WTC11 (cell line): ENCODE measurements around the gene ZNF787. TPM values are rescaled to one million over a fixed set of nuclear protein-coding genes. Genes with fewer than 3 reads are reported as not detected.
A peak's percentile ranks its signal among the peaks of the same experiment; 100 is the strongest.

ENCODE experiments used
- ATAC-seq: fragments of 200-7000 bp; cut with Tn5 transposase; 2 replicates; pipeline ENCODE4 v1.10.0; 2021; ENCODE audit warnings: mild to moderate bottlenecking, moderate library complexity
- CTCF ChIA-PET: fragments of 300-600 bp; sonication (Branson Sonifier 250); formaldehyde crosslinking; loops from one replicate; lab custom pipeline; 2021; ENCODE audit warnings: antibody characterized with exemption; lab: Charles Lee
- POLR2A ChIA-PET: fragments of 350-600 bp; sonication (Branson Sonifier 250); formaldehyde crosslinking; loops from one replicate; lab custom pipeline; 2021; ENCODE audit warnings: antibody characterized with exemption; lab: Charles Lee
- DNase-seq: peaks from one replicate; pipeline ENCODE4 v3.0.0; 2021; ENCODE audit warnings: low spot score
- H3K27ac Mint-ChIP-seq: 2 replicates; pipeline ENCODE4 v1.8.0; 2021; ENCODE audit warnings: mixed read lengths
- H3K27me3 Mint-ChIP-seq: 2 replicates; pipeline ENCODE4 v1.8.0; 2021; ENCODE audit warnings: low read depth, mild to moderate bottlenecking, moderate library complexity, mixed read lengths
- H3K36me3 Mint-ChIP-seq: 2 replicates; pipeline ENCODE4 v1.8.0; 2021; ENCODE audit warnings: mixed read lengths
- H3K4me1 Mint-ChIP-seq: 2 replicates; pipeline ENCODE4 v1.8.0; 2022; ENCODE audit warnings: mixed read lengths
- H3K4me3 Mint-ChIP-seq: 2 replicates; pipeline ENCODE4 v1.8.0; 2021; ENCODE audit warnings: mild to moderate bottlenecking, moderate library complexity, mixed read lengths
- H3K9me3 Mint-ChIP-seq: 2 replicates; pipeline ENCODE4 v1.8.0; 2021; ENCODE audit warnings: mixed read lengths
- E2F5 ChIP-seq: sonication (generic); formaldehyde crosslinking; IDR thresholded peaks from 2 replicates; pipeline ENCODE4 v1.8.1; 2022; ENCODE audit warnings: mild to moderate bottlenecking, moderate library complexity, missing genetic modification reagents
- GRHL2 ChIP-seq: fragments of 250-450 bp; sonication (Bioruptor Pico); IDR thresholded peaks from 2 replicates; pipeline ENCODE4 v1.8.0; 2022; ENCODE audit warnings: mild to moderate bottlenecking, moderate library complexity; ENCODE audit not compliant: insufficient replicate concordance, severe bottlenecking
- HMGA2 ChIP-seq: fragments of 250-450 bp; sonication (Bioruptor Pico); IDR thresholded peaks from 2 replicates; pipeline ENCODE4 v1.4.0; 2021; ENCODE audit warnings: mild to moderate bottlenecking, moderate library complexity
- KAT7 ChIP-seq: sonication (generic); formaldehyde crosslinking; IDR thresholded peaks from 2 replicates; pipeline ENCODE4 v1.8.1; 2023; ENCODE audit warnings: missing genetic modification reagents, mild to moderate bottlenecking, borderline replicate concordance
- NR1H2 ChIP-seq: sonication (generic); formaldehyde crosslinking; IDR thresholded peaks from 2 replicates; pipeline ENCODE4 v1.9.0; 2021; ENCODE audit warnings: mild to moderate bottlenecking, moderate library complexity, missing genetic modification reagents
- NR2C2 ChIP-seq: sonication (generic); formaldehyde crosslinking; IDR thresholded peaks from 2 replicates; pipeline ENCODE4 v1.8.0; 2022; ENCODE audit warnings: mild to moderate bottlenecking, missing genetic modification reagents
- PRDM15 ChIP-seq: sonication (generic); formaldehyde crosslinking; IDR thresholded peaks from 2 replicates; pipeline ENCODE4 v1.8.0; 2022; ENCODE audit warnings: missing genetic modification reagents
- RORB ChIP-seq: fragments of 250-450 bp; sonication (Bioruptor Pico); IDR thresholded peaks from 2 replicates; pipeline ENCODE4 v1.9.0; 2021; ENCODE audit warnings: mild to moderate bottlenecking
- SOX15 ChIP-seq: fragments of 250-450 bp; sonication (Bioruptor Pico); IDR thresholded peaks from 2 replicates; pipeline ENCODE4 v1.9.0; 2021; ENCODE audit warnings: mild to moderate bottlenecking
- TCF7 ChIP-seq: sonication (generic); formaldehyde crosslinking; IDR thresholded peaks from 2 replicates; pipeline ENCODE4 v1.8.0; 2022; ENCODE audit warnings: mild to moderate bottlenecking, low read depth, missing genetic modification reagents, moderate library complexity
- TEAD4 ChIP-seq: sonication (generic); formaldehyde crosslinking; IDR thresholded peaks from 2 replicates; pipeline ENCODE4 v1.8.0; 2022; ENCODE audit warnings: mild to moderate bottlenecking, missing genetic modification reagents
- USF1 ChIP-seq: sonication (generic); formaldehyde crosslinking; IDR thresholded peaks from 2 replicates; pipeline ENCODE4 v1.8.0; 2022; ENCODE audit warnings: mild to moderate bottlenecking, missing genetic modification reagents
- ZBTB43 ChIP-seq: sonication (generic); formaldehyde crosslinking; IDR thresholded peaks from 2 replicates; pipeline ENCODE4 v1.8.1; 2023; ENCODE audit warnings: mild to moderate bottlenecking, missing genetic modification reagents
- ZNF317 ChIP-seq: sonication (generic); formaldehyde crosslinking; IDR thresholded peaks from 2 replicates; pipeline ENCODE4 v1.8.1; 2023; ENCODE audit warnings: low read depth, mild to moderate bottlenecking, moderate library complexity, missing genetic modification reagents, borderline replicate concordance
- ZNF416 ChIP-seq: fragments of 250-450 bp; sonication (Bioruptor Pico); IDR thresholded peaks from 2 replicates; pipeline ENCODE4 v1.9.0; 2021; ENCODE audit warnings: mild to moderate bottlenecking, inconsistent platforms
- total RNA-seq: library from RNA; stranded (reverse); gene quantifications from 3 replicates; pipeline ENCODE4 v1.2.3, GENCODE V29; 2021
- TF ChIP-seq, protein P1 (sequence below): sonication (generic); formaldehyde crosslinking; conservative IDR thresholded peaks from 2 replicates; pipeline ENCODE4 v1.8.1; 2022; ENCODE audit warnings: mild to moderate bottlenecking, missing genetic modification reagents
- TF ChIP-seq, protein P2 (sequence below): sonication (generic); formaldehyde crosslinking; IDR thresholded peaks from 2 replicates; pipeline ENCODE4 v1.8.1; 2022; ENCODE audit warnings: low read depth, mild to moderate bottlenecking, moderate library complexity, missing genetic modification reagents, borderline replicate concordance
- TF ChIP-seq, protein P3 (sequence below): sonication (generic); formaldehyde crosslinking; IDR thresholded peaks from 2 replicates; pipeline ENCODE4 v1.8.0; 2023; ENCODE audit warnings: mild to moderate bottlenecking, missing genetic modification reagents

The ZNF787 gene
- total RNA-seq, 1 experiment from 2014 or later, result 62.9 TPM

DNA sequence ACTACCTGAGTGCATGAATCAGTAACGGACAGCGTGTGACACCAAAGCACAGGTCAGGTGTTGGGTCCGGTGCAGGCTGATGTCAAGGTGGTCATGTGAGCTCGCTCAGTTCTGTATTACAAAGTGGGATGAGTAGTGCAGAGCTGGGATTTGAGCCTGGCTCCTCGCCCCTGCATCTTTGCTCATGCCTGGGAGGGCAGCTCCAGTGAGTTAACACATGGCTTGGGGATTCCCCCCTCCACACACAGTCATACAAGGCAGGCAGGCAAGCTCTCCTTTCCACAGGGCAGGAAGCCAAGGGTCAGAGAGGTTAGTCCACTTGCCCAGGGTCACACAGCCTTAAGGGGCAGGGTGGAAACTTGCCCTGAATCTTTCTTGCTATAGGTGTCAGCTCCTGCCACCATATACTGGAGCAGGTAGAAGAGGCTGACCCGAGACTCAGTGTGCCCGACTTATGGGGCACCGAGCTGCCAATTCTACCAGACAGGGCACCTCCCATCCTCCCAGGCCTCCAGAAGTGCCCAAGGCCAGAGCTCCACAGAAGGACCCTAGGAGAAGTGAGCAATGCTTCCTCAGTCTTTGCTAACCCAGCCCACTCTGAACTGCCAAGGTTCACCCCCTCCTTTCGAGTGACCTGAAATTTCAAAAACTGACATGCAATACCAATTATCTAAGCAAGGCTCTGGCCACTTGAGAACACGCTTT lies 35.4 kb downstream of the ZNF787 start:
- Mint-ChIP-seq H3K9me3 (no peaks in the 10 kb centered on the region), H3K36me3 (peaks cover 4% of the 10 kb centered on the region), H3K4me3 (no peak overlapping the region), H3K27me3 (peaks cover 8% of the 10 kb centered on the region; the same call in 1 of the 2 replicates), H3K4me1 (peaks cover 31% of the 10 kb centered on the region), H3K27ac (peak overlapping the region; percentile 86)
- ATAC-seq (no peak), DNase-seq (no peak)
- ChIA-PET POLR2A (interaction anchor here (1.1 to 1.4 kb wide), 2 partner anchors 19 to 35 kb away, joined by 4 to 5 read pairs; partner anchors contain the start of gene ZNF787), CTCF (interaction anchor here (0.6 to 1.9 kb wide), 12 partner anchors 9 to 224 kb away, joined by 3 to 9 read pairs (median 6); partner anchors contain the start of gene ZNF444)
- no peak for TF ChIP-seq GRHL2 (CRISPR knock-in tag)
- TF ChIP-seq USF1, result peak; percentile 20; the same call in 1 of the 2 replicates

DNA sequence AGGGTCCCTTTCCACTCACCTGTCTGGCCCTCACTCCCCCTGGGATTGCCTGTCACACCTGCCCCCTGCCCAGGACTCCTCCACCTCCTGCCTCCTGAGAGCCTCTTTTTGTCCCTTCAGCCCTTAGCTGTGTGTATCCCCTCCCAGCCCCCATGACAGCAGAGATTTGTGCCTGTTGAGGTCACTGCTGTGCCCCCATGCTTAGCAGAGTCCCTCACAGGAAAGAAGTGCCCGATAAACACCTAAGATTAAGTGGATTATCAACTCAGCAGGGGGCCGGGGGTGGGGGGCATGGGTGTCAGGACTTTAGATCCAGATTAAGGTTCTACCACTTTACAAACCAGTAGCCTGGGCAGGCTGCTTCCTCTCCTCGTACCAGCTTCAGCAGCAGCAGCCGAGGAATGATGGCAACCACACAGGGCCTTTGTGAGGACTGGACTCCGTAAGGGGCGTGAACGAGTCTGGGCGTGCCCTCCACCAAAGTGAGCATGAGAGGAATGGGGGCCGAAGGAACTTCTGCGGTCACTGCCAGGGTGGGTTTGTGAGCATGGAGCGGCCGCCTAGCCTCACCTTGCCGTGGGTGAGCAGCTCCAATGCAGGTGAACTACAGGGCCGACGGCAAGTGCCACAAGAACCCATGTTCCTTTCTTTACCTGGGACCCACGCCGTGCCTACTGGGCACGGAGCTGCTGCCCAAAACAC lies 36.1 kb downstream of the ZNF787 start:
- no peak for ATAC-seq
- Mint-ChIP-seq H3K27me3 (peaks cover 8% of the 10 kb centered on the region; the same call in 1 of the 2 replicates), H3K4me1 (peaks cover 31% of the 10 kb centered on the region), H3K36me3 (peaks cover 3% of the 10 kb centered on the region; the same call in 1 of the 2 replicates), H3K9me3 (no peaks in the 10 kb centered on the region), H3K27ac (peak overlapping the region; percentile 92), H3K4me3 (no peak overlapping the region)
- ChIA-PET POLR2A (interaction anchor here (0.6 to 1.4 kb wide), 3 partner anchors 20 to 200 kb away, joined by 3 to 5 read pairs (median 4); partner anchors contain the start of gene ZNF787), CTCF (interaction anchor here (0.8 to 1.9 kb wide), 10 partner anchors 8 to 225 kb away, joined by 3 to 9 read pairs (median 6); partner anchors contain the start of gene ZNF444)
- no peak for DNase-seq
- TF ChIP-seq, protein P1, sequence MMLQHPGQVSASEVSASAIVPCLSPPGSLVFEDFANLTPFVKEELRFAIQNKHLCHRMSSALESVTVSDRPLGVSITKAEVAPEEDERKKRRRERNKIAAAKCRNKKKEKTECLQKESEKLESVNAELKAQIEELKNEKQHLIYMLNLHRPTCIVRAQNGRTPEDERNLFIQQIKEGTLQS (CRISPR knock-in tag), result no peak
- TF ChIP-seq E2F5 (no peak), NR2C2 (CRISPR knock-in tag) (no peak), GRHL2 (CRISPR knock-in tag) (no peak), ZNF416 (CRISPR knock-in tag) (no peak), PRDM15 (CRISPR knock-in tag) (no peak), HMGA2 (CRISPR knock-in tag) (no peak), USF1 (no peak), TCF7 (CRISPR knock-in tag) (no peak), TEAD4 (no peak), ZNF317 (CRISPR knock-in tag) (no peak), KAT7 (CRISPR knock-in tag) (no peak), NR1H2 (CRISPR knock-in tag) (no peak), SOX15 (CRISPR knock-in tag) (no peak), RORB (CRISPR knock-in tag) (no peak), ZBTB43 (CRISPR knock-in tag) (no peak)
- TF ChIP-seq, protein P2, sequence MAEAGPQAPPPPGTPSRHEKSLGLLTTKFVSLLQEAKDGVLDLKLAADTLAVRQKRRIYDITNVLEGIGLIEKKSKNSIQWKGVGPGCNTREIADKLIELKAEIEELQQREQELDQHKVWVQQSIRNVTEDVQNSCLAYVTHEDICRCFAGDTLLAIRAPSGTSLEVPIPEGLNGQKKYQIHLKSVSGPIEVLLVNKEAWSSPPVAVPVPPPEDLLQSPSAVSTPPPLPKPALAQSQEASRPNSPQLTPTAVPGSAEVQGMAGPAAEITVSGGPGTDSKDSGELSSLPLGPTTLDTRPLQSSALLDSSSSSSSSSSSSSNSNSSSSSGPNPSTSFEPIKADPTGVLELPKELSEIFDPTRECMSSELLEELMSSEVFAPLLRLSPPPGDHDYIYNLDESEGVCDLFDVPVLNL, result no peak
- TF ChIP-seq, protein P3, sequence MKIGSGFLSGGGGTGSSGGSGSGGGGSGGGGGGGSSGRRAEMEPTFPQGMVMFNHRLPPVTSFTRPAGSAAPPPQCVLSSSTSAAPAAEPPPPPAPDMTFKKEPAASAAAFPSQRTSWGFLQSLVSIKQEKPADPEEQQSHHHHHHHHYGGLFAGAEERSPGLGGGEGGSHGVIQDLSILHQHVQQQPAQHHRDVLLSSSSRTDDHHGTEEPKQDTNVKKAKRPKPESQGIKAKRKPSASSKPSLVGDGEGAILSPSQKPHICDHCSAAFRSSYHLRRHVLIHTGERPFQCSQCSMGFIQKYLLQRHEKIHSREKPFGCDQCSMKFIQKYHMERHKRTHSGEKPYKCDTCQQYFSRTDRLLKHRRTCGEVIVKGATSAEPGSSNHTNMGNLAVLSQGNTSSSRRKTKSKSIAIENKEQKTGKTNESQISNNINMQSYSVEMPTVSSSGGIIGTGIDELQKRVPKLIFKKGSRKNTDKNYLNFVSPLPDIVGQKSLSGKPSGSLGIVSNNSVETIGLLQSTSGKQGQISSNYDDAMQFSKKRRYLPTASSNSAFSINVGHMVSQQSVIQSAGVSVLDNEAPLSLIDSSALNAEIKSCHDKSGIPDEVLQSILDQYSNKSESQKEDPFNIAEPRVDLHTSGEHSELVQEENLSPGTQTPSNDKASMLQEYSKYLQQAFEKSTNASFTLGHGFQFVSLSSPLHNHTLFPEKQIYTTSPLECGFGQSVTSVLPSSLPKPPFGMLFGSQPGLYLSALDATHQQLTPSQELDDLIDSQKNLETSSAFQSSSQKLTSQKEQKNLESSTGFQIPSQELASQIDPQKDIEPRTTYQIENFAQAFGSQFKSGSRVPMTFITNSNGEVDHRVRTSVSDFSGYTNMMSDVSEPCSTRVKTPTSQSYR (CRISPR knock-in tag), result no peak
